Measurements from ENCODE around the gene PDGFRB.
A peak's percentile ranks its signal among the peaks of the same experiment; 100 is the strongest.

Gene PDGFRB

GRCh38 chr5:150162142-150162513 lies 6.5 kb upstream of the PDGFRB start:
- DNase-seq, result no peak

- peak; percentile 78 for DNase-seq
Measured at GRCh38 chr5:150161242-150162141, 5.8 kb upstream of the PDGFRB start.

GRCh38 chr5:150160448-150161081 lies 4.9 kb upstream of the PDGFRB start:
- no peak for DNase-seq

GRCh38 chr5:150159741-150160179 lies 4.1 kb upstream of the PDGFRB start:
- DNase-seq, result no peak

GRCh38 chr5:150159031-150159430 lies 3.4 kb upstream of the PDGFRB start:
- DNase-seq, result no peak

- DNase-seq, result no peak
Measured at GRCh38 chr5:150158170-150158949, 2.7 kb upstream of the PDGFRB start.

- no peak for DNase-seq
Measured at GRCh38 chr5:150157168-150157567, 1.5 kb upstream of the PDGFRB start.

GRCh38 chr5:150156540-150156939 lies 895 bp upstream of the PDGFRB start:
- no peak for DNase-seq

GRCh38 chr5:150156027-150156368 lies 353 bp upstream of the PDGFRB start:
- no peak for DNase-seq

- DNase-seq, result no peak
Measured at GRCh38 chr5:150154618-150155128, 972 bp downstream of the PDGFRB start.

- no peak for DNase-seq
Measured at GRCh38 chr5:150153957-150154617, 1.6 kb downstream of the PDGFRB start.

- no peak for DNase-seq
Measured at GRCh38 chr5:150153483-150153882, 2.2 kb downstream of the PDGFRB start.

GRCh38 chr5:150152636-150153462 lies 2.8 kb downstream of the PDGFRB start:
- no peak for DNase-seq

- DNase-seq, result no peak
Measured at GRCh38 chr5:150149618-150150017, 6.0 kb downstream of the PDGFRB start.

GRCh38 chr5:150148117-150148927 lies 7.3 kb downstream of the PDGFRB start:
- DNase-seq, result no peak

GRCh38 chr5:150147670-150148069 lies 8.0 kb downstream of the PDGFRB start:
- no peak for DNase-seq

- DNase-seq, result no peak
Measured at GRCh38 chr5:150146862-150147601, 8.6 kb downstream of the PDGFRB start.

GRCh38 chr5:150146235-150146634 lies 9.4 kb downstream of the PDGFRB start:
- DNase-seq, result no peak

GRCh38 chr5:150144879-150145278 lies 10.8 kb downstream of the PDGFRB start:
- DNase-seq, result no peak

- no peak for DNase-seq
Measured at GRCh38 chr5:150144246-150144801, 11.3 kb downstream of the PDGFRB start.

Measured in activated T-cell treated with anti-CD3 and anti-CD28 coated beads, Interleukin-2, amount 50 U/mL, for 1 hour (primary cell).